ENCODE data around the gene C16orf90.

DNA sequence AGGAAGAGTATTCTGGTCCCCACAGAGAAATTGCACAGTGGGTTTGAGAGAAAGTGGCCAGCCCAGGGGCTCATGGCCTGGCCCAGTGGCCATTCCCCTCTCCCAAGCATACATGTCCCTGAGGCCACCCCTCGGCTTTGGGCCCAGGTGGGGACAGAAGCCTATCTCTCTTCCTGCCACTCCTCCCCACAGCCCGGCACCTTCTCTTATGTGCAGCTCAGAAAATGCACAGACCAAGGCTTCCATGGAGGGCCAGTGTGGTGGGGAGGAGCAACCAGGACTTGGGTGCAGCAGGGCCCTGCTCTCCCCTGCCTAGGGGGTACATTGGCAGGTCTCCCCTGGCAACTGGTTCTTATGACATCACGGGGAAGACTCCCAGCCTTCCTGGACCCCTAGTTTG is at the start of gene C16orf90:
- TF ChIP-seq, protein P1, sequence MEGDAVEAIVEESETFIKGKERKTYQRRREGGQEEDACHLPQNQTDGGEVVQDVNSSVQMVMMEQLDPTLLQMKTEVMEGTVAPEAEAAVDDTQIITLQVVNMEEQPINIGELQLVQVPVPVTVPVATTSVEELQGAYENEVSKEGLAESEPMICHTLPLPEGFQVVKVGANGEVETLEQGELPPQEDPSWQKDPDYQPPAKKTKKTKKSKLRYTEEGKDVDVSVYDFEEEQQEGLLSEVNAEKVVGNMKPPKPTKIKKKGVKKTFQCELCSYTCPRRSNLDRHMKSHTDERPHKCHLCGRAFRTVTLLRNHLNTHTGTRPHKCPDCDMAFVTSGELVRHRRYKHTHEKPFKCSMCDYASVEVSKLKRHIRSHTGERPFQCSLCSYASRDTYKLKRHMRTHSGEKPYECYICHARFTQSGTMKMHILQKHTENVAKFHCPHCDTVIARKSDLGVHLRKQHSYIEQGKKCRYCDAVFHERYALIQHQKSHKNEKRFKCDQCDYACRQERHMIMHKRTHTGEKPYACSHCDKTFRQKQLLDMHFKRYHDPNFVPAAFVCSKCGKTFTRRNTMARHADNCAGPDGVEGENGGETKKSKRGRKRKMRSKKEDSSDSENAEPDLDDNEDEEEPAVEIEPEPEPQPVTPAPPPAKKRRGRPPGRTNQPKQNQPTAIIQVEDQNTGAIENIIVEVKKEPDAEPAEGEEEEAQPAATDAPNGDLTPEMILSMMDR (conservative IDR thresholded peaks at IDR 0.05 in 1 of 2, IDR thresholded peaks at IDR 0.05 in 1 of 2; ENCODE audit: low read depth in 1 of 2, low read length in 2 of 2), result no peak
- TF ChIP-seq EZH2 (IDR thresholded peaks at IDR 0.05; ENCODE audit: low read length, missing control alignments), result no peak

Measured in fibroblast of lung (primary cell).